ENCODE measurements around the gene PLD5. TPM values are rescaled to one million over a fixed set of nuclear protein-coding genes. Genes with fewer than 3 reads are reported as not detected.
"Not testable (repeated sequence)": the region's sequence is repeated elsewhere in the genome, so short reads cannot be mapped to it uniquely, and the experiment has no call there.

PLD5 gene
- total and polyA plus RNA-seq, 8 donors, result 0.04 to 0.71 (median 0.24) TPM; not detected in 2

DNA sequence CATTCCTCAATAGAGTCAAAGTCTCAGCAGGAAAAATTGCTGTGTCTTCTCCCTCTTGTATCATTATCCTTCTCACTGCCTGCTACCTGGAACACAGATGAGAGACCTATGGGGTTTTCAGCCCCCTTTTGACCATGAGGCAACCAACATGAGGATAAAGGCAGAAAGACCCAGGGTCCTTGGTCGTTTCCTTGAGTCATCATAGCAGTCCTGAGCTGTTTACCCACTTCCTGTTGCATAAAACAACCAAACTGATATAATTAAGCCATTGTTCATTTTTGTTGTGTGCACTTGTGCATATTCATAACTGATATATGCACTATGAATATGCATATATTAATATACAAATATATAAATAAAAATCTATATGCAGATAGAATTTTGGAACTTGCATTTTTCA, 337.3 kb downstream of the PLD5 start:
- intact Hi-C loops (cut with DNase I), result no loop called here

DNA sequence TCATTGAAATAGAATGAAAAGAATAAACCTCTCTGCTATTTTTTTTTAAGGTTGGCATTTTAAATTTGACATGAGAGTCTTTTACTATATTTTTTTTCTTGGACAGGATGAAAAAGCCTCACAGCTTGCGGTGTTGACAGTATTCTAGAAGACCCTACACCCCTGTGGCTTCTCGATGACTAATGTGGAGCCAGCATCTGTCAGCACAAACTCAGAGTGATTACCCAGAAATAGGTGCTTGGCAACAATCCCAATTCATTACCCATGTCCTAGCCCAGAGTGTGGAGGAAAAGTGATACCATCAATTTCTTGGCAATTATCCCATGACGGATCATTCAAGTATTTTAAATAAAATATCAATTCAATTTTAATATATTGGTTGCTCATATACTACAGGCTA, 338.8 kb downstream of the PLD5 start:
- H3K9me3 ChIP-seq, result no peaks in the 10 kb centered on the region
- no peaks in the 10 kb centered on the region for H3K4me1 ChIP-seq
- H3K27ac ChIP-seq, result no peak overlapping the region
- no peaks in the 10 kb centered on the region for H3K27me3 ChIP-seq
- intact Hi-C loops (cut with DNase I), result no loop called here
- no peak for FAIRE-seq
- H3K36me3 ChIP-seq, result no peaks in the 10 kb centered on the region
- DNase-seq, result no peak
- H3K4me3 ChIP-seq, result no peak overlapping the region
- WGBS, 2 donors, result 36 to 41% methylated on average over 3 of the region's 3 CpGs
- no peak for ATAC-seq
- TF ChIP-seq, protein P1, sequence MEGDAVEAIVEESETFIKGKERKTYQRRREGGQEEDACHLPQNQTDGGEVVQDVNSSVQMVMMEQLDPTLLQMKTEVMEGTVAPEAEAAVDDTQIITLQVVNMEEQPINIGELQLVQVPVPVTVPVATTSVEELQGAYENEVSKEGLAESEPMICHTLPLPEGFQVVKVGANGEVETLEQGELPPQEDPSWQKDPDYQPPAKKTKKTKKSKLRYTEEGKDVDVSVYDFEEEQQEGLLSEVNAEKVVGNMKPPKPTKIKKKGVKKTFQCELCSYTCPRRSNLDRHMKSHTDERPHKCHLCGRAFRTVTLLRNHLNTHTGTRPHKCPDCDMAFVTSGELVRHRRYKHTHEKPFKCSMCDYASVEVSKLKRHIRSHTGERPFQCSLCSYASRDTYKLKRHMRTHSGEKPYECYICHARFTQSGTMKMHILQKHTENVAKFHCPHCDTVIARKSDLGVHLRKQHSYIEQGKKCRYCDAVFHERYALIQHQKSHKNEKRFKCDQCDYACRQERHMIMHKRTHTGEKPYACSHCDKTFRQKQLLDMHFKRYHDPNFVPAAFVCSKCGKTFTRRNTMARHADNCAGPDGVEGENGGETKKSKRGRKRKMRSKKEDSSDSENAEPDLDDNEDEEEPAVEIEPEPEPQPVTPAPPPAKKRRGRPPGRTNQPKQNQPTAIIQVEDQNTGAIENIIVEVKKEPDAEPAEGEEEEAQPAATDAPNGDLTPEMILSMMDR (IDR thresholded peaks at IDR 0.05), result no peak

More for the DNA sequence above, 337.3 kb downstream of the PLD5 start:
- Histone ChIP-seq H3K4me3 (no peak overlapping the region), H3K36me3 (no peaks in the 10 kb centered on the region), H3K9me3 (no peaks in the 10 kb centered on the region), H3K4me1 (no peaks in the 10 kb centered on the region), H3K27ac (no peak overlapping the region), H3K27me3 (no peaks in the 10 kb centered on the region)
- FAIRE-seq (no peak), DNase-seq (no peak), ATAC-seq (no peak)
- TF ChIP-seq, protein P1 (IDR thresholded peaks at IDR 0.05), result no peak
- WGBS, 2 donors, result 29 to 46% methylated on average over 1 of the region's 1 CpG

DNA sequence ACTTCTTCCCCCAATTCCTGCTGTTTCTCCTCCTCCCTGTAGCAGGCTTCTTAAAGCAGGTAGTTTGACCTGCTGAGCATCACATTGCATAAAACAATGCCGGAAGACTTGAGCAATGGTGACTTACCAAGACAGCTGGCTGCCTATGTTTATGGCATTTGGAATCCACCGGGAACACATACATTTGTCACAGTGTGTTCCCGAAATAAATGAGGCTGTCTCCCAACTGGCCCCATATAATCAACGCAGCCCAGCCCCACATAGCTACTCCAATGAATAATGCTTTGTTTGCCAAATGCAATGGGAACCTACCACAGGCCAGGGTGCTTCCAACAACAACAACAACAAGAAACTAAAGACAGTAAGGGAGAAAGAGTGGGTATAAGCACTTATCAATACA, 339.5 kb downstream of the PLD5 start:
- H3K36me3 ChIP-seq, result no peaks in the 10 kb centered on the region
- FAIRE-seq, result no peak
- intact Hi-C loops (cut with DNase I), result no loop called here
- no peaks in the 10 kb centered on the region for H3K9me3 ChIP-seq
- no peaks in the 10 kb centered on the region for H3K4me1 ChIP-seq
- no peak overlapping the region for H3K27ac ChIP-seq
- no peak for ATAC-seq
- DNase-seq, result no peak
- H3K27me3 ChIP-seq, result no peaks in the 10 kb centered on the region
- H3K4me3 ChIP-seq, result no peak overlapping the region
- TF ChIP-seq, protein P1 (IDR thresholded peaks at IDR 0.05), result no peak
- WGBS, 2 donors, result 46 to 55% methylated on average over 4 of the region's 4 CpGs

DNA sequence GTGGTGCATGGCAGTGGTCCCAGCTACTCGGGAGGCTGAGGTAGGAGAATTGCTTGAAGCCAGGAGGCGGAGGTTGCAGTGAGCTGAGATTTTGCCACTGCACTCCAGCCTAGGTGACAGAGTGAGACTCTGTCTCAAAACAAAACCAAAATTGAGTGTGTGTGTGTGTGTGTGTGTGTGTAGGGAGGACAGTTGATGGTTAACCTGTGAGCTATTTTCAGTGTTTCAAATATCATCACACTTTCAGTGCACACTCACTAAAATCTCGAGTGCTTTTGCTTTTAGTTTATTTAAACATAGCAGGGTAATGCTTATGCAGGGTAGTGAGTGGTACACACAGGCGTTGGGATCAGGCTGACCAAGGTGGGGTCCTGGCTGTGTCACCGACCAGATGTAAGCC, 344.7 kb downstream of the PLD5 start:
- ATAC-seq; intact Hi-C loops (cut with DNase I); H3K27me3 ChIP-seq; FAIRE-seq; H3K27ac ChIP-seq; H3K4me1 ChIP-seq; H3K4me3 ChIP-seq; H3K36me3 ChIP-seq; H3K9me3 ChIP-seq; DNase-seq: not testable (repeated sequence)
- WGBS, 2 donors, result 44 to 62% methylated on average over 5 of the region's 5 CpGs

DNA sequence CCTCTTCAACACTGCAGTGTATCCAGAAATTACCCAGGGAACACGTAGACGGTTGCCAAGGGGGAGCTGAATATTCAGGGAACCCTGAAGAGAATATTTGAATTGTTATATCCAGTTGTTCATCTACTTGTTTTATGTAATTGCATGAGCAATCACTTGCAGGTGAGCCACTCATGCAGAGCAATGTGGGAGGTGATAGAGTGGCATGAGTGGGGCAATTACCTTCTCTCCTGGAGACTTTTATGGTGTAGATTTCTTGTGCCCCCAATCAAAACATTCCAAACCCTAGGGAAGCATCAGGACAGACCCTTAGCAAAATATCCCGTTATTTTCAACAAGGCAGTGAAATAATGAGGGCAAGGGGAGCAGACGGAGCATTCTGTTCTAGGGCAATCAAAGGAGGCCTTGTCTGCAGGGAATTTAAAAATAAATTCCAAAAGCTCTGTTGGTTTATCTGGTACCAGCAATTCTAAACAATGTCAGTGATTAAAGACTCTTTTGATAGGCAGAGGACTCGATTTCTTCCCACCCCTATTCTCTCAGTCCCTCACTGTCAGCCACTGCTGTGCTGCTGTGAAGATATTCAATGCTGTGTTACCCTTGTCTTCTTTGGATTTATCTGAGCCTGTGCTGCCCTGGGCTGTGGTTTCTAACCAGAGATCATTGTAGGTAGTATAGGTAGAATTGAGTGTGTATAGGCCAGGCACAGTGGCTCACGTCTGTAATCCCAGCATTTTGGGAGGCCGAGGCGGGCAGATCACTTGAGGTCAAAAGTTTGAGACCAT, 345.4 kb downstream of the PLD5 start:
- no peaks in the 10 kb centered on the region for H3K27me3 ChIP-seq
- H3K4me1 ChIP-seq, result no peaks in the 10 kb centered on the region
- intact Hi-C loops (cut with DNase I), result no loop called here
- no peak for DNase-seq
- no peak for FAIRE-seq
- H3K4me3 ChIP-seq, result no peak overlapping the region
- no peaks in the 10 kb centered on the region for H3K36me3 ChIP-seq
- no peak for ATAC-seq
- 39 to 48% methylated on average over 8 of the region's 8 CpGs for WGBS, 2 donors
- TF ChIP-seq, protein P1 (IDR thresholded peaks at IDR 0.05), result no peak
- no peaks in the 10 kb centered on the region for H3K9me3 ChIP-seq
- H3K27ac ChIP-seq, result no peak overlapping the region
